D721Med (cell line): ENCODE results near the gene CAPN11.

Experiments
- DNase-seq: peaks from one replicate; pipeline ENCODE4 v3.0.0; 2011; ENCODE audit warnings: low spot score; ENCODE audit not compliant: insufficient read length
- FAIRE-seq: peaks from 2 replicates; lab custom pipeline; 2011; peaks lifted over from hg19 to GRCh38; lab: Jason Lieb, UNC
- TF ChIP-seq, protein P1 (sequence below): IDR thresholded peaks from 2 replicates; pipeline ENCODE4 v1.5.1; 2012; ENCODE audit warnings: mild to moderate bottlenecking, control low read depth; ENCODE audit not compliant: insufficient read depth; ENCODE audit errors: missing control alignments

CAPN11 gene

DNA sequence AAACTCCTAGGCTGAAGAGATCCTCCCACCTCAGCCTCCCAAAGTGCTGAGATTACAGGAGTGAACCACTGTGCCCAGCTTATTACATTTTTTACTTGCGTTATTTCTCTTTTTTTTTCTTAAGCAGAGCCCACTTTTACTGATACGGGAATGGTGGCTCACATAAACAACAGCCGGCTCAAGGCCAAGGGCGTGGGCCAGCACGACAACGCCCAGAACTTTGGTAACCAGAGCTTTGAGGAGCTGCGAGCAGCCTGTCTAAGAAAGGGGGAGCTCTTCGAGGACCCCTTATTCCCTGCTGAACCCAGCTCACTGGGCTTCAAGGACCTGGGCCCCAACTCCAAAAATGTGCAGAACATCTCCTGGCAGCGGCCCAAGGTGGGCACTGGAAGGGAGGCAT, 10.5 kb downstream of the CAPN11 start:
- FAIRE-seq (no peak), DNase-seq (no peak)
- TF ChIP-seq, protein P1, sequence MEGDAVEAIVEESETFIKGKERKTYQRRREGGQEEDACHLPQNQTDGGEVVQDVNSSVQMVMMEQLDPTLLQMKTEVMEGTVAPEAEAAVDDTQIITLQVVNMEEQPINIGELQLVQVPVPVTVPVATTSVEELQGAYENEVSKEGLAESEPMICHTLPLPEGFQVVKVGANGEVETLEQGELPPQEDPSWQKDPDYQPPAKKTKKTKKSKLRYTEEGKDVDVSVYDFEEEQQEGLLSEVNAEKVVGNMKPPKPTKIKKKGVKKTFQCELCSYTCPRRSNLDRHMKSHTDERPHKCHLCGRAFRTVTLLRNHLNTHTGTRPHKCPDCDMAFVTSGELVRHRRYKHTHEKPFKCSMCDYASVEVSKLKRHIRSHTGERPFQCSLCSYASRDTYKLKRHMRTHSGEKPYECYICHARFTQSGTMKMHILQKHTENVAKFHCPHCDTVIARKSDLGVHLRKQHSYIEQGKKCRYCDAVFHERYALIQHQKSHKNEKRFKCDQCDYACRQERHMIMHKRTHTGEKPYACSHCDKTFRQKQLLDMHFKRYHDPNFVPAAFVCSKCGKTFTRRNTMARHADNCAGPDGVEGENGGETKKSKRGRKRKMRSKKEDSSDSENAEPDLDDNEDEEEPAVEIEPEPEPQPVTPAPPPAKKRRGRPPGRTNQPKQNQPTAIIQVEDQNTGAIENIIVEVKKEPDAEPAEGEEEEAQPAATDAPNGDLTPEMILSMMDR, result no peak

DNA sequence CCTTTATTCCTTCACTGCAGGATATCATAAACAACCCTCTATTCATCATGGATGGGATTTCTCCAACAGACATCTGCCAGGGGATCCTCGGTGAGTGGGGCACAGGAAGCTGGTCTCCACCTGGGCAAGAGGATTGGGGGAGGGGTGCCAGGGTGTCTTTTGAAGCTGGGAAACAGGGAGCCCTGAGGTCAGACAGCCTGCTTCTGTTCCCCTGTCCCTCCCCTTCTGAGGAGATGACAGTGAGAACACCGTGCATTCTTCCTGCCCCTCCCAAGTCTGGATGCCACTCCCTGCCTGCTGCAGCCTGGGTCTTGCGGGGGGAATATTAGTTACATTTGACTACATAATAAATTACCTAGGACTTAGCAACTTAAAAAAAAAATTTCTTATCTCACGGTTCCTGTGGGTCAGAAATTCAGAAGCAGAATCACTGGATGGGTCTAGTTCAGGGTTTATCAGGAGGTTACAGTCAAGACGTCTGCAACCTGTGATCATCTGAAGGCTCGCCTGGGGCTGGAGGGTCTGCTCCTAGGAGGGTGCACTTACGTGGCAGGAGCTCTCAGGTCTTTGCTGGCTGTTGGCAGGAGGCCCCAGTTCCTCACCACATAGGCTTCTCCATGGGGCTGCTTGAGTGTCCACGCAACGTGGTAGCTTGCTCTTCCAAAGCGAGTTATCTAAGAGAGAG, 11.4 kb downstream of the CAPN11 start:
- FAIRE-seq, result no peak
- TF ChIP-seq, protein P1, result no peak

DNA sequence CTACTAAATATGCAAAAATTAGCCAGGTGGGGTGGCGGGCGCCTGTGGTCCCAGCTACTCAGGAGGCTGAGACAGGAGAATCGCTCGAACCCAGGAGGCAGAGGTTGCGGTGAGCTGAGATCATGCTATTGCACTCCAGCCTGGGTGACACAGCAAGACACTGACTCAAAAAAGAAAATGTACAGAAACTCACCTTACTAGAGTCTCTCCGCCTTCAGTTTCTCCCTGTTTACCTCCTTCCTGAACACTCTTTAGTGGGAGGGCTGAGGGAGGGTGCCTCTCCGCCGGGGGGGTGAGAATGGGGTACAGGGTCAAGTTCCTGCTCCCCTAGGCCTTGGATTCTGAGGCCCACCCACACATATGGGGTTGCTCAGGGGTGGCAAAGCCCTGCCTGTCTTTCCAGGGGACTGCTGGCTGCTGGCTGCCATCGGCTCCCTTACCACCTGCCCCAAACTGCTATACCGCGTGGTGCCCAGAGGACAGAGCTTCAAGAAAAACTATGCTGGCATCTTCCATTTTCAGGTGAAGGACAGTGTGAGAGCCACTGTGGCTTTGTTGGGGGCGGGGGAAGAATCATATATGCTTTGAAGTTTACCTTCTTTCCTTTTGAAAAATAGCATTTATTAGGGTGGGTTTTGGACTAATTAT, 13.4 kb downstream of the CAPN11 start:
- no peak for DNase-seq
- FAIRE-seq, result no peak

More for the DNA sequence above, 11.4 kb downstream of the CAPN11 start:
- no peak for DNase-seq

DNA sequence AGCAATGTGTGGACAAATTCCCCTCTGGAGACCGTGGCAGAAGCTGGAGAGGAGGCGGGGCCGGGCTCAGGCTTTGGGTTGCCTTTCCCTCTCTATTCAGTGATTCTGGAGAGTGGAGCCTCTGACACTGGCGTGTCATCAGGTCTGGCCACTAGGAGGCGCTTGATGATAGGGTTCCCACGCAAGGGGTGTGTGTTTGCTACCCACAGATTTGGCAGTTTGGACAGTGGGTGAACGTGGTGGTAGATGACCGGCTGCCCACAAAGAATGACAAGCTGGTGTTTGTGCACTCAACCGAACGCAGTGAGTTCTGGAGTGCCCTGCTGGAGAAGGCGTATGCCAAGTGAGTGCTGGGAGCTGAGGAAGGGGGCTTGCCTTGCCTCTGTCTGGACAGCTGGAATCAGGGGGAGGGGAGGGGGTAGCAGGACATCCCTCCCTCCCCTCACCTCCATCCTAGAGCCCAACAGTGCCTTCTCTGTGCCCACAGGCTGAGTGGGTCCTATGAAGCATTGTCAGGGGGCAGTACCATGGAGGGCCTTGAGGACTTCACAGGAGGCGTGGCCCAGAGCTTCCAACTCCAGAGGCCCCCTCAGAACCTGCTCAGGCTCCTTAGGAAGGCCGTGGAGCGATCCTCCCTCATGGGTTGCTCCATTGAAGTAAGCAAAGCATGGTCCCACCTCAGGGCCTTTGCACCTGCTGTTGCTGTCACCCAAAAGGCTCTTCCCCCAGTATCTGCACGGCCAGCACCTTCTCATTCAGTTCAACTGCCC, 14.3 kb downstream of the CAPN11 start:
- FAIRE-seq (no peak), DNase-seq (peak; percentile 84)
- TF ChIP-seq, protein P1, result peak; percentile 85

More for the DNA sequence above, 13.4 kb downstream of the CAPN11 start:
- TF ChIP-seq, protein P1, result no peak

DNA sequence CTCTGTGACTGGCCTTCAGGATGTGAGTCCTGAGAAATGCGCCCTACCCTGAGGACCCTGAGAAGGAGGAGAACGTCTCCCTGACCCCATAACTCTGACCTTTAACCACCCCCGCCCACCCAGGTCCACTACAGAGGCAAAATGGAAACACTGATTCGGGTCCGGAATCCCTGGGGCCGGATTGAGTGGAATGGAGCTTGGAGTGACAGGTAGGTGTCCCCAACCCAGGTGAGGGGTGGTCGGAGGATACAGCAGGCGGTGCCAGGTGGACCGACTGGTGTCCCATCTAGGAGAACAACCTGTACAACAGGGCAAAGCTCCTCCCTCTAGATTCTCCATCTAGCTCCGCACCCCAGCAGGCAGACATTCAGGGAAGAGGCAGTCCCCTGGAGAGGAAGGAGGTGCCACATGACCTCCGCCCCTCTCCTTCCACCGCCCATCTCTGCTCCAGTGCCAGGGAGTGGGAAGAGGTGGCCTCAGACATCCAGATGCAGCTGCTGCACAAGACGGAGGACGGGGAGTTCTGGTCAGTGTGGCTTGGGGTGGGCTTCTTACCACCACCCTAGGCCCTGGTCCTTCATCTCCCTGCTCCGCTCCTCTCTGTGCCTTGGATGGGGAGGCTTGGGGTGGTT, 17.6 kb downstream of the CAPN11 start:
- TF ChIP-seq, protein P1, result no peak
- FAIRE-seq (no peak), DNase-seq (no peak)

DNA sequence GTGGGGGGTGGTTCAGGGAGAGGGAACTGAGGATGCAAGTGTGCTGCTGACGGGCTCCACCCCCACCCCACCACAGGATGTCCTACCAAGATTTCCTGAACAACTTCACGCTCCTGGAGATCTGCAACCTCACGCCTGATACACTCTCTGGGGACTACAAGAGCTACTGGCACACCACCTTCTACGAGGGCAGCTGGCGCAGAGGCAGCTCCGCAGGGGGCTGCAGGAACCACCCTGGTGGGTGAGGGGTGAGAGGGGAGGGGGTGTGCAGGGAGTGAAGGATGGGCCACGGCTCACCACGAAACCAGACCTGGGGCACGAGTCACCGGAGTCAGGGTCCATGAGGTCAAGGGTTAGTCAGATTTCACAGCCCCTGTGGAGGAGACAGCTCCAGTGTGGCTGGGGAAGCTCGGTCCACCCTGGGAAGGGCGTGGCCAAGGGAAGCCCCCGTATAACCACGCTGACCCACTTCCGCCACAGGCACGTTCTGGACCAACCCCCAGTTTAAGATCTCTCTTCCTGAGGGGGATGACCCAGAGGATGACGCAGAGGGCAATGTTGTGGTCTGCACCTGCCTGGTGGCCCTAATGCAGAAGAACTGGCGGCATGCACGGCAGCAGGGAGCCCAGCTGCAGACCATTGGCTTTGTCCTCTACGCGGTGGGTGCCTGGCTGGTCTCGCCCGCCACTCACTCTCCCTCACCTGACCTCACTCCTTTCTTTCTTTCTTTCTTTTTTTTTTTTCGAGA, 18.3 kb downstream of the CAPN11 start:
- DNase-seq, result no peak
- TF ChIP-seq, protein P1, result no peak
- no peak for FAIRE-seq
